IMR-90 (cell line): ENCODE measurements around the gene PMF1.

Source experiments
- CTCF ChIP-seq: conservative IDR thresholded peaks from 2 replicates; pipeline ENCODE4 v1.5.1; 2012; ENCODE audit warnings: mild to moderate bottlenecking, low read depth, low read length, improper control_type of control experiment
- FOS ChIP-seq: fragments of 150-350 bp; IDR thresholded peaks from 2 replicates; pipeline ENCODE4 v1.6.1; 2016; ENCODE audit warnings: low read depth, low read length
- POLR2A ChIP-seq: IDR thresholded peaks from 2 replicates; pipeline ENCODE4 v1.6.1; 2012; ENCODE audit warnings: mild to moderate bottlenecking, low read depth, low read length
- RCOR1 ChIP-seq: IDR thresholded peaks from 2 replicates; pipeline ENCODE4 v1.6.1; 2012; ENCODE audit warnings: mild to moderate bottlenecking, low read length, improper control_type of control experiment; ENCODE audit not compliant: insufficient replicate concordance

GRCh38 chr1:156251527-156251926 lies 38.7 kb downstream of the PMF1 start:
- TF ChIP-seq FOS, result no peak
- no peak for TF ChIP-seq CTCF
- no peak for TF ChIP-seq POLR2A
- no peak for TF ChIP-seq RCOR1
